ENCODE measurements around the gene BRWD1. TPM values are rescaled to one million over a fixed set of nuclear protein-coding genes. Genes with fewer than 3 reads are reported as not detected.

The BRWD1 gene
- total and polyA plus RNA-seq, 12 donors: 11.1 to 81.1 (median 37.6) TPM

GRCh38 chr21:39334611-39335010 is 21.2 kb upstream of the BRWD1 start:
- H3K27me3 ChIP-seq: no peaks in the 10 kb centered on the region
- TF ChIP-seq CTCF (IDR thresholded peaks at IDR 0.05): no peak
- TF ChIP-seq POLR2A (IDR thresholded peaks at IDR 0.05): no peak
- intact Hi-C loops (cut with DNase I): no loop called here
- no peaks in the 10 kb centered on the region for H3K9me3 ChIP-seq (replicated peaks in 1 of 3)
- peaks cover 0 to 7% of the 10 kb centered on the region in 2 donors for H3K4me1 ChIP-seq (replicated peaks in 1 of 2)
- H3K36me3 ChIP-seq (replicated peaks in 1 of 2): no peaks in the 10 kb centered on the region
- 82 to 89% (median 88%) methylated on average over 4 of the region's 4 CpGs for WGBS, 4 donors
- DNase-seq: no peak
- H3K4me3 ChIP-seq: no peak overlapping the region
- no peak overlapping the region for H3K27ac ChIP-seq

DNA sequence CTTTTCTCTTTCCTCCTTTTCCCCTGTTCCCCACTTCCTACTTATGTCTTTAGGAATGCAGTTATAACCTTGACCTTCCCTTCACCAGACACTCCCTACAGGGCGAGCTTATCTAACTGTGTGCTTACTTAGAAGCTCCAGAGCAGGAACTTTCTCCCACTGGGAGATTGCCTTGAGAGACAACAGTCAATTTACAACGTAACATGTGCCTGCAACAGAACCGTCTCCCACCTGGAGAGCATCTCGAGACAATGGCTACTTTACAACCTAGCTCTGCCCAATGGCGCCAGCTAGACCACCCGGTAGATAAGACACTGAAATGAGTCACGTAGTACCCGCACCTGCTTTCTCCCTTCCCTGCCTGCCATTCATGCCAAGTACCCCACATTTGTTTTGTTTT is 18.7 kb upstream of the BRWD1 start:
- Histone ChIP-seq H3K27ac (no peak overlapping the region), H3K9me3 (replicated peaks in 1 of 3) (no peaks in the 10 kb centered on the region), H3K27me3 (no peaks in the 10 kb centered on the region), H3K36me3 (replicated peaks in 1 of 2) (no peaks in the 10 kb centered on the region), H3K4me3 (no peak overlapping the region), H3K4me1 (replicated peaks in 1 of 2) (peaks cover 0 to 7% of the 10 kb centered on the region in 2 donors)
- intact Hi-C loops (cut with DNase I): no loop called here
- WGBS, 4 donors: 34 to 39% (median 38%) methylated on average over 8 of the region's 8 CpGs
- TF ChIP-seq POLR2A (IDR thresholded peaks at IDR 0.05) (no peak), CTCF (IDR thresholded peaks at IDR 0.05) (no peak)
- no peak for DNase-seq

DNA sequence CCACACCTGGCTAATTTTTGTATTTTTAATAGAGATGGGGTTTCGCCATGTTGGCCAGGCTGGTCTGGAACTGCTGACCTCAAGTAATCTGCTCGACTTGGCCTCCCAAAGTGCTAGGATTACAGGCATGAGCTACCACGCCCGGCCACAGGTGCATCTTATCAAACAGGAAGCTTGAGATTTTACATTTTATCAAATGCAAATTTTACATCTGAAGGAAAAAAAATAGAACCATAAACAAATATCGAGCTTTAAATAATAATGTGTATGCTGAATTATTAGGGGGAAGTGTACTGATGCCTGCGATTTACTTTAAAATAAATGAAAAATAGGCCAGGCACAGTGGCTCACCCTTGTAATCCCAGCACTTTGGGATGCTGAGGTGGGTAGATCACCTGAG is 16.6 kb upstream of the BRWD1 start:
- TF ChIP-seq CTCF (IDR thresholded peaks at IDR 0.05) (no peak), POLR2A (IDR thresholded peaks at IDR 0.05) (no peak)
- H3K27ac ChIP-seq: no peak overlapping the region
- intact Hi-C loops (cut with DNase I): no loop called here
- WGBS, 4 donors: 90 to 97% (median 94%) methylated on average over 6 of the region's 6 CpGs
- no peak for DNase-seq
- H3K27me3 ChIP-seq: no peaks in the 10 kb centered on the region
- H3K4me3 ChIP-seq: no peak overlapping the region
- H3K36me3 ChIP-seq (replicated peaks in 1 of 2): no peaks in the 10 kb centered on the region
- no peaks in the 10 kb centered on the region for H3K9me3 ChIP-seq (replicated peaks in 1 of 3)
- H3K4me1 ChIP-seq (replicated peaks in 1 of 2): peaks cover 0 to 7% of the 10 kb centered on the region in 2 donors

DNA sequence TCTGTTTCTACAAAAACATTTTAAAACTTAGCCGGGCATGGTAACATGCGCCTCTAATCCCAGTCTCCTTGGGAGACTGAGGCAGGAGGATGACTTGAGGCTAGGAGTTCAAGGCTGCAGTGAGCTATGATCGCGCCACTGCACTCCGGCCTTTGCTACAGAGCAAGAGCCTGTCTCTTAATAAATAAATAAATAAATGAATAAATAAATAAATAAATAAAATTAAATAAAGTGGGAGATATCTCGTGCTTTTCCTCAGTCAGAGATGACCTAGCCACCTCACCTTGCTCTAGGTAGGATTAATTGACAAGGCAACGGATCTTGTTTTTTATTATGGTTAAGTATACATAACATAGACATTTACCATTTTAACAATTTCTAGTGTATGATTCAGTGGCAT is 14.3 kb upstream of the BRWD1 start:
- Histone ChIP-seq H3K27ac (no peak overlapping the region), H3K4me1 (replicated peaks in 1 of 2) (peaks cover 0 to 7% of the 10 kb centered on the region in 2 donors), H3K4me3 (no peak overlapping the region), H3K27me3 (no peaks in the 10 kb centered on the region), H3K36me3 (replicated peaks in 1 of 2) (no peaks in the 10 kb centered on the region), H3K9me3 (replicated peaks in 1 of 3) (no peaks in the 10 kb centered on the region)
- no peak for DNase-seq
- TF ChIP-seq POLR2A (IDR thresholded peaks at IDR 0.05) (no peak), CTCF (IDR thresholded peaks at IDR 0.05) (no peak)
- WGBS, 4 donors: 92 to 94% (median 93%) methylated on average over 7 of the region's 7 CpGs
- intact Hi-C loops (cut with DNase I): no loop called here
